HG03442 (cell line): Measurements from ENCODE around the gene NYNRIN.
A peak's percentile ranks its signal among the peaks of the same experiment; 100 is the strongest.
"Not testable (repeated sequence)": the region's sequence is repeated elsewhere in the genome, so short reads cannot be mapped to it uniquely, and the experiment has no call there.

Experiments
- ATAC-seq: cut with Tn5 transposase; IDR thresholded peaks from one replicate; pipeline ENCODE4 v1.9.1; 2021; ENCODE audit warnings: mild to moderate bottlenecking, moderate library complexity; ENCODE audit not compliant: unreplicated experiment

Gene NYNRIN

DNA sequence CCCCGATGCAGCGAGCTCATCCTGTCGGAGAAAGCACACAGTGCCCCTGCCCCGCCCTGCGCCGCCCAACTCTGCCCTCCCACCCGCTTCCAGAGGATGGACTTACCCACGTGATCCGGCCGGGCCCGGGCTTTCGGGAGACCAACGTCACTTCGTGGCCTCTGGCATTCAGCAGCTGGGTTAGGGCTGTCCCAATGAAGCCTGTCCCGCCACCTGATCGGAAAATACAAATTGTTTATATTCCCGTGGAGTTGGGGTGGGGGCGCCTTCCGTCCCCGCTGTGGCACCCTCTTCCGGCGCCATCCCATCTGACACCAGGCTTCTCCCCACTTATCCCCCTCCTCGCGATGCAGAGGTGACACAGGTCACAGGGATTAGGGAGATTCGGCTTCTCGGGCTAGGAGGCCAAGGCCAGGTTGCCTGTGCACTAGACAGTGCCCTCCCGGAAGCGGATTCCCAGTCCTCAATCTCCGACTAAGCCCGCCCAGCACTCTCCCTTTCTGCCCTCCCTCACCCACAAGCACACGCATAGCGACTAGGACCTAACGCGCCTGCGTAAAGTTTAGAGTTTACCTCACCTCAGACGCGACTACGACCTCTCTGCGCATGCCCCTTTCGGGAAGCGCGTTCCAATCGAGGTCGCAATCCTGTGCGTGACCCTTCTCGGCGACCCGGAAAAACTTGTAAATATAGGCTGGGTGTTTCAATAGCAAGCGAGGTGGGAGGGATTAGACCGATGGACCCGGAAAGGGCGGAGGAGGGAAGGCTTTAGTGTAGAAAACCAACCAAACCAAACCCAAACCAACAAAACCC lies 43.6 kb downstream of the NYNRIN start, which contains the start of gene SDR39U1:
Gene SDR39U1 (minus strand): TSS at position 537 of the 813 bp plus-strand sequence. CDS start 7 bp downstream, at position 530.
- peak; percentile 93 for ATAC-seq

DNA sequence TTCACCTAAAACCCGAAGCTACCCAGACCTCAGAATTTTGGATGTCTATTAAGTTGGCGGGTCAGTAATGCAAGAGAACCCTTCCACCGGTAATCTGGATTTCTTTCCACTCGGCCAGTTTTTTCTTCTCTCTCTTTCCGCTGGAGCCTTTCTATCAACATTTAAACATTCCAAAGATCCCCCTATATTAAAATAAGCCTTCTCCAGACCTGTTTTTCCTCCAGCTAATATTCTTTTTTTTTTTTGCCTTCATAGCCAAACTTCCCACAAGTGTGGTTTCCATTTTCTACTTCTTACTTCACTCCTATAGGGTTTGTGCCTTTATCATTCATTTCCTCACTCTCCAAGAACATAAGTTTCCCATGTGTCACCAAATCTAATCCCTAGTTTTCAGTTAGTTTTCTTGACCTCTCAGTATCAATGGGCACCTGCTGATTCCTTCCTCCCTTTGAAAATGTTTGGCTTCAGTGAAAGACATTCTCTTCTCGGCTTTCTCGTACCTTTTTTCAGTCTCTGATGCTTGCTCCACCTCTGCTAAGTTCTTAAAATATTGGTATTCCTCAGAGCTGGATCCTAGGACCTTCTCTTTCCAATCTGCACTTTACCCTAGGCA lies 44.4 kb downstream of the NYNRIN start:
- ATAC-seq, result no peak

DNA sequence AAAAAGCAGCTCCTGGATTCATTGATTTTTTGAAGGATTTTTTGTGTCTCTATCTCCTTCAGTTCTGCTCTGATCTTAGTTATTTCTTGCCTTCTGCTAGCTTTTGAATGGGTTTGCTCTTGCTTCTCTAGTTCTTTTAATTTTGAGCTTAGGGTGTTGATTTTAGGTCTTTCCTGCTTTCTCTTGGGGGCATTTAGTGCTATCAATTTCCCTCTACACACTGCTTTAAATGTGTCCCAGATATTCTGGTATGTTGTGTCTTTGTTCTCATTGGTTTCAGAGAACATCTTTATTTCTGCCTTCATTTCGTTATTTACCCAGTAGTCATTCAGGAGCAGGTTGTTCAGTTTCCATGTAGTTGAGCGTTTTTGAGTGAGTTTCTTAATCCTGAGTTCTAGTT lies 52.0 kb downstream of the NYNRIN start:
- not testable (repeated sequence) for ATAC-seq

DNA sequence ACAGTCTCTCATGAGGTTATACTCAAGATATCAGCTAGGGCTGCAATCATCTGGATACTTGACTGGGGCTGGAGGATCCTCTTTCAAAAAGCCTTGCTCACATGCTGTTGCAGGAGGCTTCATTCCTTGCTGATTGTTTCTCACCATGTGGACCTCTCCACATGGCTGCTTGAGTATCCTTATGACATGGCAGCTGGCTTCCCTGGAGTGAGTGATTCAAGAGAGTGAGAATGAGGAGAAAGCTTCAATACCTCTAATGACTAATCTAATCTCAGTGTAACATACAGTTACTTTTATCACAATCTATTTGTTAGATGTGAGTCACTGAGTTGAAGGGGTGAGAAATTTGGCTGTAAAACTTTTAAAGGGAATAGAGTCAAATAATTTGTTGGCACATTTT lies 58.2 kb downstream of the NYNRIN start:
- no peak for ATAC-seq

DNA sequence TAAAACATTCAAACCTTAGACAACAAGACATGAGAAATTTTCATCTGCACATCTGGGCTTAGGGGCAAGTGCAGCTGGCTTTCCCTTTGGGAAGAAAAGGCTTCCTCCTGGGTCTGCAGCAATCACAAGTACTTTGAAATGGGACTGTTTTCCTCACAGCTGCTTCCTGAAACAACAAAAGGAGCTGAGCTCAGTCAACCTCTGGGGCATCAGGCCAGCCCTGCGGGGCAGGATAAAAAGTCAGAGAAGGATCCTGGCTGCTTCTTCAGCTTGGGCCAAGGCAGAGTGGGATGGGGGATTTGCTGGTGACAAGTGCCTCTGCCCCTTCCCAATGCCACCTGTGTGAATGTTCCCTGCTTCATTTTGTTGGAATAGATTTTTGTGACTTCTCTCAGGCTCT lies 59.9 kb downstream of the NYNRIN start:
- ATAC-seq, result no peak

DNA sequence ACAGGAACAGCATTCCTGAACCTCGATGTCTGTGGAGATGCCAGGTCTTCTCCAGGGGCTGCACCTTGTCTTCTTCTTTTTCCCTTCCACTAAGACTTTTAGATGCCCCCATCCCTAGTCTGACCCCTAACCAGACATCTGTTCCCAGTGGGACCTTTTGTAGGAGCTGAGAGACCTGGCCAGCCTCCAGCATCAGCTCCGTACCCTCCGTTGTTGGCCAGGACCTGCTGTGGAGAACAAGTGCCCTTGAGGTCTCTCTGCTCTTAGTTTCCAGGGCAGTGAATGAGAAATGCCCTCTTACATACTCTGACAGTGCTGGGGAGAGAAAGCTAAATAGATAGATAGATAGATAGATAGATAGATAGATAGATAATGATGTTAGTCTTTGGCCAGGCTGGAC lies 60.5 kb downstream of the NYNRIN start:
- no peak for ATAC-seq

DNA sequence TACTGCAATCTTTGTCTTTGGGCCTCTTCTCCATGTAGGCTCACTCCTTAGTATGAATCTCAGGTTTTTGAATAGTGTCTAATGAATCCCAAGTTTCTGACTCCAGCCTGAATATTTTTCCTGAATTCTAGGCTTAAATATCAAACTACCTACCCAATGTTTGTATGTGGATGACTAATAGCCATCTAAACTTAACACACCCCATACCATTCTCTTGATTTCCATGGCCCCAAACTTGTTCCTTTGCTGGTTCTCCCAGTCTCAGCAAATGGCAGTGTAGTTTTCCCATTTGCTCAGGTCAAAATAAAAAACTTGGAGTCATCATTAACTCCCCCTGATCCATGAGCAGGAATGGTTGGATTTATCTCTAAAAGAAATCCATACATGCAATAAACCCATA lies 62.5 kb downstream of the NYNRIN start:
- ATAC-seq, result no peak

DNA sequence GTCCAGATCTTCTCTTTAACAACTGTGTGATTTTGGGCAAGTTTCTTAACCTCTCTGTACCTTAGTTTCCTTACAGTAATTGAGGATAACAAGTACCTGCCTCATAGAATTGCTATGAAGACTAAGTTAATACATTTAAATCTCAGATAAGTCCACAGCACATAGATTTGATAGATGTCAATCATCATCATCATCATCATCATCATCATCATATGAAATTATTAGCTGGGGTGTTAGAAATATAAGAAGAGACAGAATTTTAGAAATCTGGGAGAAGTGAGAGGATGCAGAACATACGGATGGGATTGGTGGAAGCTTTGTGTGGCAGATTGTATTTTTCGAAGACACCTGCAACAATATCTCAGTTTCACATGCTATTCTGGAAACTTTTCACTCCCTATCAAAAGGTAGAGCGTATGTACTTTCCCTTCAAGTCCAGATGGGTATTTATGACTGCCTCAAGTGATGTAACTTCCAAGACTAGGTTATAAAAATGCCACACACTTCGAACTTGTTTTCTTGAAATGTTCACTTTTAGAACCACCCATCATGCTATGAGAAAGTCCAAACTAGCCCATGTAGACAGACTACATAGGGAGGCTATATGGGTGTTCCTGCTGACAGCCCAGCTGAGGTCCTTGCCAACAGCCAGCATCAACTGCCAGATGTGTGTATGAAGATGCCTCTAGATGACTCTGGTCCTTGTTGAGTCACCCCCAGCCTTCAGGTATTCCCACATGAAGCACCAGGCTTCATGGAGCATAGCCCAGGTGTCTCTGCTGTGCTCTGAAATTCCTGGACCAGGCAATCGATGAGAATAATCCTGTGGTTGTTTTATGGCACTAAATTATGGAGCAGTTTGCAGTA lies 64.4 kb downstream of the NYNRIN start:
- peak; percentile 57 for ATAC-seq

DNA sequence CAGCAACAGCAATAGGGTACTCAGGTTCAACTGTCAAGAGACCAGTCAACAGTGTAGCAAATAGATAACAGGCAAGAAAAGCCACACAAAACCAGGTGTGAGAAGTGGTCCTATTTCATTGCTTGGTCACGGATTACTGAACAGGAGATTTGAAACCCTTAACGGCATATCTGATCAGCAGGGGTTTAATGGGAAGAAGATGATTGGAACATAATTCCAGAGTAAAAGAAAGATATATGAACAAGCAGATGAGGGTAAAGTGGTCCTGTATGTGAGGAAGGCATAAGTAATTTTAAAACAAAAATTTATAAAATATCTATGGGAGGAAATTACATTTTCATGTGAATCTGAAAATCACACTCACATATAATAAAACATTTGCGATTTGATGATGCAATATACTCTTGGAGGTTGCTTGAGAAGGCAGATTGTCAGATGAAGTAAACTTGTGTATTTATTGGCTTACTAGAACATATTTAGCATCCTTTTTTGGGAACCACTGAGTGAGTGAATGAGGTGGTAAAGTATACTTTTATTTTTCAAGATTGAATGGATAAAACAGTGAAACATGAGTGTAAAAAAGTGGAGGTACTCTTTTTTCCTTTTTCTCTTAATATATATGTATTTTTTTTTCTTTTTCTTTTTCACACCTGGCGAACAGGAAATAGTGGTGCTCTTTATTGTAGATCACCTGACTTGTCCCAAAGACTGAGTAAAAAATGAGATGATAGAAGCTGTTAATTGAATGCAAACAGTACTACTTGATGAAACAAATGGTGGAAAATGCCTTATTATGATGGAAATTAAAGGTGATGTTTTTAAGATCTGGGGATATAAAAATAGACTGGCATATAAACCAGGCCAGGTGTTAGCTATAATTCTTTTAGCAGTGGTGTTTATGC lies 65.3 kb downstream of the NYNRIN start:
- ATAC-seq, result no peak

DNA sequence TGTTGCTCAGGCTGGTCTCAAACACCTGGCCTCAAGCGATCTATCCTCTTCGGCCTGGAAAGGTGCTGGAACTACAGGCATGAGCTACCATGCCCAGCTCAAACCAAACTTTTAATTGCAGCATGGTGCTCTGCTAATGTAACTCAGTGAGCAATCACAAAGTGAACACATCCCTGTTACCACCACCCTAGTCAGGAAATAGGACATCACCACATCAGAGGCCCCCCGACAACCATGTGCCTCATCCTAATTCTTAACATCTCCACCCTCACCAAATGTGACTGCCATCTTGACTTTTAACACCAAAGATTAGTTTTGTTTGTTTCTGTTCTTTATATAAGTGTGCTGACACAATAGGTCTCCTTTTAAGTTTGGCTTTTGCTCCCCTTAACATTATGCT lies 66.6 kb downstream of the NYNRIN start:
- ATAC-seq, result no peak

DNA sequence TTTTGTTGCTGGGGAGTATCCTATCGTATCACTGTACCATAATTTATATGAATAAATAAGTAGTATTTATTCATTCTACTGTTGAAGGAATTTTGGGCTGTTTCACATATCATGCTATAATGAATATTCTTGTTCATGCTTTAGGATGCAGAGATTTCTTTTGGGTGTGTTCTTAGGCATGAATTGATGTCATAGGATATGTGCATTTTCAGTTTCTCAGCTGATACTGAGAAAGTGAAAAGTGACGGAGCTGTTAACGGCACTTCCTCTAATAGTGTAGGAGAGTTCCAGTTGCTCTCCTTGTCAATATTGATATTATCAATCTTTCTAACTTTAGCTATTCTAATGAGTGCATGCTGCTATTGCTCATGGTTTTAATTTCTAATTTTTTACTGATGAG lies 67.0 kb downstream of the NYNRIN start:
- no peak for ATAC-seq
